ENCODE data around the gene ANKRD24.

- TF ChIP-seq, protein P1, sequence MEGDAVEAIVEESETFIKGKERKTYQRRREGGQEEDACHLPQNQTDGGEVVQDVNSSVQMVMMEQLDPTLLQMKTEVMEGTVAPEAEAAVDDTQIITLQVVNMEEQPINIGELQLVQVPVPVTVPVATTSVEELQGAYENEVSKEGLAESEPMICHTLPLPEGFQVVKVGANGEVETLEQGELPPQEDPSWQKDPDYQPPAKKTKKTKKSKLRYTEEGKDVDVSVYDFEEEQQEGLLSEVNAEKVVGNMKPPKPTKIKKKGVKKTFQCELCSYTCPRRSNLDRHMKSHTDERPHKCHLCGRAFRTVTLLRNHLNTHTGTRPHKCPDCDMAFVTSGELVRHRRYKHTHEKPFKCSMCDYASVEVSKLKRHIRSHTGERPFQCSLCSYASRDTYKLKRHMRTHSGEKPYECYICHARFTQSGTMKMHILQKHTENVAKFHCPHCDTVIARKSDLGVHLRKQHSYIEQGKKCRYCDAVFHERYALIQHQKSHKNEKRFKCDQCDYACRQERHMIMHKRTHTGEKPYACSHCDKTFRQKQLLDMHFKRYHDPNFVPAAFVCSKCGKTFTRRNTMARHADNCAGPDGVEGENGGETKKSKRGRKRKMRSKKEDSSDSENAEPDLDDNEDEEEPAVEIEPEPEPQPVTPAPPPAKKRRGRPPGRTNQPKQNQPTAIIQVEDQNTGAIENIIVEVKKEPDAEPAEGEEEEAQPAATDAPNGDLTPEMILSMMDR (conservative IDR thresholded peaks at IDR 0.05; ENCODE audit: low read length) = no peak
- no peak for TF ChIP-seq EZH2phosphoT487 (IDR thresholded peaks at IDR 0.05; ENCODE audit: borderline replicate concordance)
These were observed 25.3 kb upstream of the ANKRD24 start for GRCh38 chr19:4157164-4157563.
